Ascending aorta (tissue), 2 donors: ENCODE data around the gene PKN1. TPM values are rescaled to one million over a fixed set of nuclear protein-coding genes. Genes with fewer than 3 reads are reported as not detected.
A peak's percentile ranks its signal among the peaks of the same experiment; 100 is the strongest.

Experiments used
- DNase-seq, 2 donors: peaks; one replicate each; pipeline ENCODE4 v3.0.0-alpha.2; 2019; ENCODE audit warnings: low spot score in 2 of 2
- H3K27ac ChIP-seq, 2 donors: fragments of 200-600 bp; sonication (generic); one replicate each; pipeline ENCODE4 v1.5.1; 2016 to 2017; ENCODE audit warnings: mild to moderate bottlenecking in 1 of 2
- H3K27me3 ChIP-seq: fragments of 200-600 bp; sonication (generic); one replicate; pipeline ENCODE4 v1.5.1; 2017
- H3K36me3 ChIP-seq, 2 donors: fragments of 200-600 bp; sonication (generic); one replicate each; pipeline ENCODE4 v1.5.1; 2016
- H3K4me1 ChIP-seq, 2 donors: fragments of 200-600 bp; sonication (generic); one replicate each; pipeline ENCODE4 v1.5.1; 2016 to 2017; ENCODE audit warnings: mild to moderate bottlenecking in 1 of 2
- H3K4me3 ChIP-seq, 2 donors: fragments of 200-600 bp; sonication (generic); one replicate each; pipeline ENCODE4 v1.5.1; 2016 to 2017; ENCODE audit warnings: mild to moderate bottlenecking in 1 of 2
- H3K9me3 ChIP-seq, 2 donors: fragments of 200-600 bp; sonication (generic); one replicate each; pipeline ENCODE4 v1.5.1; 2016
- CTCF ChIP-seq, 3 experiments: fragments of 200-600 bp in 2 of 3; fragments of 450-650 bp in 1 of 3; sonication (generic) in 2 of 3; IDR thresholded peaks; one replicate each; pipeline ENCODE4 v1.5.1; 2016 to 2019; ENCODE audit warnings: antibody characterized with exemption in 3 of 3, mild to moderate bottlenecking in 1 of 3, moderate library complexity in 1 of 3
- intact Hi-C: fragments of 100-400 bp; cut with DNase I; formaldehyde crosslinking; loops from one replicate; pipeline ENCODE4 v1.15.1; 2023
- total RNA-seq: library from RNA; depleted of rRNA; stranded (reverse); fragments of >200 nt; gene quantifications from one replicate; pipeline ENCODE4 v1.1.0, GENCODE V29; 2016

Gene PKN1
- 231 TPM for total RNA-seq

- Histone ChIP-seq H3K9me3 (no peaks in the 10 kb centered on the region), H3K27me3 (no peaks in the 10 kb centered on the region), H3K36me3 (peaks cover 0 to 4% of the 10 kb centered on the region in 2 donors), H3K4me1 (peaks cover 3 to 19% of the 10 kb centered on the region in 2 donors), H3K4me3 (peak within 1 kb of the TSS; percentile 77 to 98), H3K27ac (peak within 1 kb of the TSS; percentile 78 to 82)
- peak in 1 of 3 experiments; percentile 10 for TF ChIP-seq CTCF (IDR thresholded peaks at IDR 0.05)
- no peak for DNase-seq
- intact Hi-C loops, result loop anchor here (5.0 kb wide), 2 partner anchors 39 to 286 kb away; no protein-coding TSS in a partner anchor
These were observed at the start of gene PKN1 for GRCh38 chr19:14432791-14433553. Gene PKN1, plus strand, starts transcription at chr19:14433306. Its CDS starts 216 bp downstream, at chr19:14433522.

- no peaks in the 10 kb centered on the region for H3K27me3 ChIP-seq
- peaks cover 13 to 14% of the 10 kb centered on the region in 2 donors for H3K36me3 ChIP-seq
- DNase-seq, result no peak
- peaks cover 3 to 32% of the 10 kb centered on the region in 2 donors for H3K4me1 ChIP-seq
- intact Hi-C loops, result loop anchor here (1.0 to 2.0 kb wide), 2 partner anchors 21 to 23 kb away; no protein-coding TSS in a partner anchor
- TF ChIP-seq CTCF (IDR thresholded peaks at IDR 0.05), result no peak
- no peaks in the 10 kb centered on the region for H3K9me3 ChIP-seq
- peak overlapping the region; percentile 71 to 92 for H3K4me3 ChIP-seq
- H3K27ac ChIP-seq, result peak overlapping the region; percentile 96 to 97
These were observed 49.2 kb upstream of the PKN1 start for GRCh38 chr19:14383661-14384555.

- no peak for DNase-seq
- Histone ChIP-seq H3K4me3 (peak overlapping the region; percentile 13 to 92), H3K27me3 (no peaks in the 10 kb centered on the region), H3K27ac (peak overlapping the region; percentile 96 to 97), H3K4me1 (peaks cover 3 to 18% of the 10 kb centered on the region in 2 donors), H3K9me3 (no peaks in the 10 kb centered on the region), H3K36me3 (peaks cover 21 to 22% of the 10 kb centered on the region in 2 donors)
- intact Hi-C loops, result no loop called here
- no peak for TF ChIP-seq CTCF (IDR thresholded peaks at IDR 0.05)
These were observed 47.6 kb upstream of the PKN1 start for GRCh38 chr19:14385492-14385891.

GRCh38 chr19:14390548-14390947 is 42.6 kb upstream of the PKN1 start:
- TF ChIP-seq CTCF (IDR thresholded peaks at IDR 0.05), result no peak
- peaks cover 0 to 1% of the 10 kb centered on the region in 2 donors for H3K4me1 ChIP-seq
- no peak for DNase-seq
- peaks cover 72 to 73% of the 10 kb centered on the region in 2 donors for H3K36me3 ChIP-seq
- intact Hi-C loops, result no loop called here
- no peaks in the 10 kb centered on the region for H3K9me3 ChIP-seq
- H3K27me3 ChIP-seq, result no peaks in the 10 kb centered on the region
- H3K4me3 ChIP-seq, result no peak overlapping the region
- no peak overlapping the region for H3K27ac ChIP-seq

GRCh38 chr19:14391156-14391821 is 41.8 kb upstream of the PKN1 start:
- no peak for TF ChIP-seq CTCF (IDR thresholded peaks at IDR 0.05)
- no peaks in the 10 kb centered on the region for H3K9me3 ChIP-seq
- no peaks in the 10 kb centered on the region for H3K4me1 ChIP-seq
- intact Hi-C loops, result no loop called here
- H3K4me3 ChIP-seq, result no peak overlapping the region
- H3K27me3 ChIP-seq, result no peaks in the 10 kb centered on the region
- peak overlapping the region in 1 of 2 donors; percentile 15 for H3K27ac ChIP-seq
- H3K36me3 ChIP-seq, result peaks cover 77 to 80% of the 10 kb centered on the region in 2 donors
- no peak for DNase-seq
